Right ventricle myocardium superior (tissue), 1 donor: Measurements from ENCODE around the gene DAB1. TPM values are rescaled to one million over a fixed set of nuclear protein-coding genes. Genes with fewer than 3 reads are reported as not detected.

ENCODE experiments used
- ATAC-seq: fragments of 200-7000 bp; cut with Tn5 transposase; one replicate; pipeline ENCODE4 v1.9.1; 2020; ENCODE audit warnings: mild to moderate bottlenecking; ENCODE audit not compliant: poor library complexity
- DNase-seq: peaks from one replicate; pipeline ENCODE4 v3.0.0-alpha.2; 2020
- intact Hi-C: fragments of 100-400 bp; cut with DNase I; formaldehyde crosslinking; loops from one replicate; pipeline ENCODE4 v1.11.2; 2022
- total RNA-seq: library from RNA; stranded (reverse); fragmentation: NEBNext Ultra II Directional; extraction: Animal tissue kit (Norgen Biotek cat#: 25700); gene quantifications from one replicate; pipeline ENCODE4 v1.2.1, GENCODE V29; 2021
- donor health status: DM: no; HTN: yes; CAD: no; lungs with severe emphysema.

DAB1 gene
- total RNA-seq, 1 donor from 2014 or later = 3.8 TPM

DNA sequence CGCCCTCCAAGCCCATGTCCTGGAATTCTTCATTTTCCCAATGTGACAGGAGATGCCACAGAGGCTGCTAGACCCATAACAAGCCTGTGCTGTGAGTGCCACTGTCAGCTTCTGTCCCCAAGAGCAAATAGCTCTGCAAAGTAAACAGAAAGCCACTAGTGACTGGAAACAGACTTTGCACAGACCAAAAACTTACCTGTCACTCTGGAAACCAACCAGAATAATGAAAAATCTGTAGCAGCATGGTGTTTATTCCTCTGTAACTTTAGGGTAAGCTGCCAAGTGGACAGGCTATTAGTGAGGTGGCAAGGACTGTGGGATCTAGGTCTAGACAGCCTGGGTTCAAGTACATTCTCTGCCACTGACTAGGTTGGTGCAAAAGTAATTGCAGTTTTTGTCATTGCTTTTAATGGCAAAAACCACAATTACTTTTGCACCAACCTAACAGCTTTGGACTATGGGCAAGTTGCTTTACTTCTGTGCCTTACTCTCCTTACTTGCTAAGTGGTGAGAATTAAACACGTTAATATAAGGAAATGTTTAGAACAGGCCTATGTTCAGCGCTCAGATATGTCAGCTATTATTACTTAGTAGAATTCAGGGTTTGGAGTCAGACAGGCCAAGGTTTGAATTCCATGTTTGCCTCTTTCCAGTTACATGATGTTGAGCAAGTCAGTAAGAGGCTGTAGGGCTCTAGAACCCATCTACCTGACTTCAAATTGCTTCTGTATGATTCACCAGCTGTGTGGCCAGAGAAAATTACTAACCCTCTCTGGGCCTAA is 457.8 kb downstream of the DAB1 start, which contains the start of gene C8B:
C8B (minus strand) TSS at position 100 of the 782 bp plus-strand sequence; CDS start at position 33, 67 bp downstream.
- intact Hi-C loops = no loop called here
- DNase-seq = no peak
- ATAC-seq = no peak

DNA sequence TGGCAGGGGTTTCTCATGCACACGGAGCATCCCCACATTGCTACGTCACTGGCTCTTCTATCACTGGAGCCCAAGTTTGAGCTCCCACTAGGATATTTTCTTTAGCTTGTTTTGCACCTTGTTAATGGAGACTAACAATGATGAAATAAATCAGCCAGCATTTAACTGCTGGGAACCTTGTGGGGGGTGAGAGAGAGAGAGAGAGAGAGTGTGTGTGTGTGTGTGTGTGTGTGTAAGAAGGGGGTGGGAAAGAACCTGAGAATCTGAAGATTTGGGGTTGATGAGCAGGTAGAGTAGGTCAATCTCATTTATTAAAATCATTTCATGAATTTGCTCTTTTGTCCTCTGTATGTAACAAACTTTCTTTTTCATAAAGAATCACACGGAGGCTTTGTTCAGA is 458.7 kb downstream of the DAB1 start:
- no peak for DNase-seq
- intact Hi-C loops = no loop called here

DNA sequence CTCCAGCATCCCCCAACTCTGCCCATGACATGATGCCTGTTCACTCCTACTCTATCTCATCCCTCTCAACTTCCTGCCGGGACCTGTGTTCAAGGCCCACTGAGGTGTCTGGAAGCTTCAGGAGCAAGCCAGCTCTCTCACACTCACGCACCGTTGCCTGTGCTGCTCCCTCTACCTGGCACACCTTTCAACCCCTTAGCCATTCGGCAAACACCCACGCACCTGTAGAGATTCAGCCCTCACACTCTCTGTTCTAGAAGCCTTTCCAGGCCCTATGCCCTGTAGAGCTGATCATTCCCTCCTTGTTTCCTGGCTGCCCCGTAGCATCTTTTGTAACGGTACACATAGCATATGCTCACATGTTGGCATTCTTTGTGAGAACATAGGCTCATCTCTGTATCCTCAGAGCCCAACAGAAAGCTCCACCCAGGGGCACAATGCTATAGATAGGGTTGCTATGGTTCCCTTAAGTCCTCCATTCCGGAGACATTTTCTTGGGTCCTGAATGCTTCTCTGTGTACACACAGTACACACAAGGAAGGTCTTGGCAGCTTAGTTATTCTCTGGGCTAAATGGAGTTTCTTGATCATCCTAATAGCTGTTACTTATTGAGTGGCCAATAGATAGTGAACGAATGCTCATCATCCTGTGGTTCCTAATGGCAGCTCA is 459.4 kb downstream of the DAB1 start:
- no peak for DNase-seq
- no peak for ATAC-seq
- intact Hi-C loops = no loop called here

More for the DNA sequence above, 458.7 kb downstream of the DAB1 start:
- ATAC-seq = no peak

DNA sequence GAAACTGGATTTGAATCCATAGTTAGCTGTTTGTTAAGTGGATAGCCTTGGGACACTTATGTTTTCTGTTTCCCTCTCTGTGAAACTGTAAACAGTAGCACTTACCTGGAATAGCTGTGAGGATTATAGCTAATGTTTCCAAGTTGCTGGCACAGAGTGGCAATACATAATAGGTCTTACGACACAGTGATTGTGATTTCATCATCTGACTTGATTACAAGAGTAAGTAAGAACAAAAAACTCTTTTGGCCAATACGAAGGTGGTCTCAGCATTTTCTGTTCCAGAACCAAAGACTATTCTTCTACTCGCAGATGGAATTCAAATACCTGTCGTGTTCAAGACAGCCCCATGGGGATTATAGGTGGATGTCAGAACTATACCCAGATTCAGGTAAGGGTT is 460.2 kb downstream of the DAB1 start:
- no peak for ATAC-seq
- no peak for DNase-seq
- intact Hi-C loops = no loop called here

DNA sequence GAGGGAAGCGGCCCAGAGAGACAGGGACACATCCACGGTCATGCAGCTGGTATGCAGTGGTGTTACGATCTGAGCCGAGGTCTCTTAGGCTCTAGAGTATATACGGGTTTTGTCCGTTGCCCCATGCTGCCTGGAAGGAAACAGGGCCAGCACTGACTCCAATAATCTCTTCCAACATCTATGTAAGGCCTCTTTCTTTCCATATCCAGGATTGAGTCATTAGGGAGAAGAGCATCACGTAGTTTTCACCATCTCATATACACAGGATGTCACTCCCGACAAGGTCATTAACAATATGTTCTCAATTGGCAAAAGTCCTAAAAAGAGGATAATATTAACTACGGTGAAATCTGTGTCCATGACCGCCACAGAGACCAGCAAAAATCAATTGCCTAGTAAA is 462.4 kb downstream of the DAB1 start:
- ATAC-seq (no peak), DNase-seq (no peak)
- intact Hi-C loops = no loop called here

DNA sequence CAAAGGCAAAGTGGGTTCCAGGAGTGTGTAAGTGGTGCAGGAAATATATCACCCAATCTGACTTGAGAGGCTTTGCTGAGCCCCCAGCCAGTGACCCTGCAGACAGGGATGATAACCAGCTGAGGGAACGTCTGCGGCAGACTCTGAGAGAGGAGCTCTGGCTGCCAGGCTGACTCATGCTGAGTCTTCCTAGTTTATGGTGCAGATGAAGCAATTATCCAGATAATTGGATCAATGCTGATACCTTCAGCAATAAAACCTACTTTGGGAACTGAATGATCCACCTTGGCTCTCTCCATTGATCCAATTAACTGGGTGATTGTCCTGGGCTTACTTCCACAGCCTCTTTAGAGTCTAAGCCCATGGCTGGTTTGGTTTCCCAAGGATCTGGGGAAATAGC is 465.3 kb downstream of the DAB1 start:
- no peak for ATAC-seq
- intact Hi-C loops = no loop called here

DNA sequence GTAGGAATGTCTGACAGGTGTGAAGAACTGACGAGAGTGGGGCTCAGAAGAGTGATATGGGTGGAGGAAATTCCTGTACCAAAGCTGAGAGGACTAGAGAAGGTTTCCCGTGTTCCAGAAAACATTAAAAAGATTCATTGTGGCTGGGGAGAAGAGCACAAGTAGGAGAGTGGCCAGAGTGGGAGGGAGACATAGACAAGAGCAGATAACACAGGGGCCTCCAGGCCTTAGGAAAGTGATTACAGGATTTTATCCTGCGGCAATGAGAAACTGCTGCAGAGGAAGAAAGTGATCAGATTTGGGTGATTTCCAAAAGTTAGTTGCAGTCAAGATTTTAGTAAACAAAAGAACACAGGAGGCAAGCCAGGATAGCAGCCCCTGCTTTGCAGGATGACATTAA is 465.9 kb downstream of the DAB1 start:
- no peak for ATAC-seq
- DNase-seq = no peak

More for the DNA sequence above, 465.3 kb downstream of the DAB1 start:
- DNase-seq = no peak

DNA sequence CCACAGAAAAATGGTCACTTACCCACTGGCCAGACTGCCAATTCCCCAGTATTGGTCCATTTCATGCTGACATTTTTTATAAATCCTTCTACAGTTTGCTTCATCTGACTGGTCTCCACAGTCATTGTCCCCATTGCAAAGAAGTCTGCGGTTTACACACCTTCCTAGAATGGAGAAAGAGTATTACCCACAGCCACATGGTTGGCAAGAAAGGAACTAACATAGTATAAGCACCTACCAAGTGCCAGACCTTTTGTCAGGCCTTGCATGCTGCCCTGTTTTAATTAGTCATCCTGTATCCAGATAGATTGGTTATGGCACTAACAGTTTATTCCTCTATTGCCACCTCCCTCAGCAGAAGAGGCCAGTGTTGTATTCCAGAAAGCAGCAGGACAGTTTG is 469.2 kb downstream of the DAB1 start:
- intact Hi-C loops = no loop called here
- no peak for DNase-seq
- no peak for ATAC-seq

More for the DNA sequence above, 465.9 kb downstream of the DAB1 start:
- intact Hi-C loops = no loop called here

DNA sequence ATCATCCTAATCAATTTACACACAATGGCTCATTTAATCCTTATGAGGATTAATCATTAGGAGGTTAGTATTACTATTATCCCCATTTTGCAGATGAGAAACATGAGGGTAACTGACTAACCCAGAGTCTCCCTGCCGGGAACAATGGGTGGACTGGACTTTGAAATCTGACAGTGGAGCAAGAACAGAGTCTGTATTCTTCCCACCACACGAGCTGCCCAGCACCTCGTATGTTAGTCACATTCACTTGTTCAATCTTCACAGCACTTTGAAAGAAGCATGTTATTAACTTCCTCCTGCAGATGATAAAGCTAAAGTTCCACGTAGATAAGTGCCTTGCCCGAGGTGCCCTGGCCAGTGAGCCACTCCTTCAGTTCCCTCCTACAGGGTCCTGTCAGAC is 470.5 kb downstream of the DAB1 start:
- ATAC-seq = no peak
- intact Hi-C loops = no loop called here

DNA sequence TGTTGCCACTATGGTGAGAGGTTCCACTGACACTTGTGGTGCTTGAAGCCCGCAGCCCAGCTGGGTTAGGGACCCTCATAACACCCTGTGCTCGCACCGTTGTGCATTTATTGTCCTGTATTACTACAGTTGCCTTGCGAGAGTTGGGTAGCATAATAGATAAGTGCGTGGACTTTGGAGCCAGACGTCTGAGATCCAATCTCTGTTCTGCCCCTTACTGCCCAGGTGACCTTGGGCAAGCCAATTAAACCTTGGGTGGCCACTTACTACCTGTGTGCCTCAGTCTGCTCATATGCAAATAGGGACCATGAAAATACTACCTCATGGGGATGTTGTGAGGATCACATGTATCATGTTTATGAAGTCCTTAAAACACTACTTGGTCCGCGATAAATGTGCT is 471.4 kb downstream of the DAB1 start:
- DNase-seq (no peak), ATAC-seq (no peak)
- intact Hi-C loops = no loop called here

More for the DNA sequence above, 470.5 kb downstream of the DAB1 start:
- no peak for DNase-seq

DNA sequence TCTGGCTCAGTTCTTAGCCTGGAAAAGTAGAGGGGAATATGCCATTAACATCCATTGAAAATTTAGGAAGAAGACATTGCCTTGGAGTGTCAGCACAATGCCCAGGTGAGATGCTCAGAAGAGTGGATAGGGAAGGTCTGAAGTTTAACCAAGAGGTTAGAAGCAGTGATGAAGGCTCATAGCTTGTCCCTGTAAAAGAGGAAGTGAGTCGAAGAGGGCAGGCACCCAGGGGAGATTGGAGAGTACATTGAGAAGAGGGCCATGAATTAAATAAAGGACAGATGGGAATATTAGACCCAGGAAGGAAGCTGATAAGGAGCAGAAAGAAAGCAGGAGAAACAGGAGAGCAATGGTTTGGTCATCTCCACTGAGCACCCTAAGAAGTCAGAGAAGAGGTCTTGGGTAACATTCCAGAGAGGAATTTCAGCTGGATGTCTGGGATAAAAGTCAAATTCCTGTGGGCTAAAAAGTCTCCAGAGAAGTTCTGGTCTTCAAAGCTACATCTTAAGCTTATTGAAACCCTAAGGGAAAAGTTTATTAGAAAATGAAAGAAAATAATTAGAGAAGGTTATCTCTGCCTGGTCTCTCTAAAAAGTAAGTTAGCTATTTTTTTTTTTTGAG is 475.3 kb downstream of the DAB1 start:
- intact Hi-C loops = no loop called here
- no peak for ATAC-seq
- no peak for DNase-seq
